Femur (tissue), 1 donor: ENCODE results near the gene BPI.
A peak's percentile ranks its signal among the peaks of the same experiment; 100 is the strongest.
"Not testable (repeated sequence)": the region's sequence is repeated elsewhere in the genome, so short reads cannot be mapped to it uniquely, and the experiment has no call there.

Experiments used
- DNase-seq: peaks from one replicate; pipeline ENCODE4 v3.0.0-alpha.2; 2017

BPI gene

DNA sequence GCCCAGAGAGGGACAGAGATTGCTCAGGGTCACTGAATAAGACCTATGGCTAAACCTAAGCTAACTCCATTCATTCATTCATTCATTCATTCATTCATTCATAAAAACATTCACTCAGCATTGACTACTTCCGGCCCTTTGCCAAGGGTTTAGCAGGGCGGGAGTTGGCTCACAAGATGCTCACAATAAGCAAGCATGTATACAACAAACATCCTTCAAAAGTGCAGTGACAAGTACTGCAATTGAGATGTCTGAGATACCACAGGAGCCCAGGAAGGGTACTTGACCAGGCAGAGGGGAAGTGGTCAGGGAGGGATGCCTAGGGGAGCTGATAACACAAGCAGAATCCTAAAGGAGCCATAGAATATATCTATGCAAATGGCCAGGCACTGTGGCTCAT lies 25.2 kb upstream of the BPI start:
- DNase-seq, result no peak

- not testable (repeated sequence) for DNase-seq
These were observed 22.6 kb upstream of the BPI start for GRCh38 chr20:38281176-38281915.

DNA sequence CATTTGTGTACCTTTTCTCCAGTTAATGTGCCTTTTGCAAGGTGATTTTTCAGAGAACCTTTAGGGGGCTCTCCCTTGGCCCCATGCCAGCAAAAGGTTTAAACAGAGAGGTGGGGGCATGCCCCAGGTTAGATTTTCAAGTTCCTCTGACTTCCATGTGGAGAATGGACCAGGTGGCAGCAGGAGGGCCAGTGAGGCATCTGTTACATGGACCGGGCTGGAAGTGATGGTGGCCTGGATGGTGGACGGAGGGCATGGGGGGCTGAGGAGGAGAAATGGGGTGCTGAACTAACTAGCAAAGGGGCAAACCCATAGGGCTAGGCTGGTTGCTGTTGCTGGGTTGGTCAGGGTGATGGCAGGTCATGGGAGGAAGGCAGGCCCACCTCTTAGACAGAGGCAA lies 20.7 kb upstream of the BPI start:
- no peak for DNase-seq

DNA sequence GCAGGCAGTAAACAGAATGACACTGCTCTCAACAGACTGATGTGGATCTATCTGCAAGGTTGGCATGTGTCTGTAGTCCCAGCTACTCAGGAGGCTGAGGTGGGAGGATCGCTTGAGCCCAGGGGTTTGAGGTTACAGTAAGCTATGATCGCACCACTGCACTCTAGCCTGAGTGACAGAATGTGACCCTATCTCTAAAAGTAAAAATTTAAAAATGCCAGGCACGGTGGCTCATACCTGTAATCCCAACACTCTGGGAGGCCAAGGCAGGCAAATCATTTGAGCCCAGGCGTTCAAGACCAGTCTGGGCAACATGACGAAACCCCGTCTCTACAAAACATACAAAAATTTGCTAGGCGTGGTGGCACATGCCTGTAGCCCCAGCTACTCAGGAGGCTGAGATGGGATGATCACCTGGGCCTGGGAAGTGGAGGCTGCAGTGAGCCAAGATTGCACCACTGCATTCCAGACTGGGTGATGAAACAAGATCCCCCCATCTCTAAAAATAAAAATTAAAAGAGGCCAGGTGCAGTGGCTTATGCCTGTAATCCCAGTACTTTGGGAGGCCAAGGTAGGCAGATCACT lies 19.8 kb upstream of the BPI start:
- DNase-seq, result not testable (repeated sequence)

DNA sequence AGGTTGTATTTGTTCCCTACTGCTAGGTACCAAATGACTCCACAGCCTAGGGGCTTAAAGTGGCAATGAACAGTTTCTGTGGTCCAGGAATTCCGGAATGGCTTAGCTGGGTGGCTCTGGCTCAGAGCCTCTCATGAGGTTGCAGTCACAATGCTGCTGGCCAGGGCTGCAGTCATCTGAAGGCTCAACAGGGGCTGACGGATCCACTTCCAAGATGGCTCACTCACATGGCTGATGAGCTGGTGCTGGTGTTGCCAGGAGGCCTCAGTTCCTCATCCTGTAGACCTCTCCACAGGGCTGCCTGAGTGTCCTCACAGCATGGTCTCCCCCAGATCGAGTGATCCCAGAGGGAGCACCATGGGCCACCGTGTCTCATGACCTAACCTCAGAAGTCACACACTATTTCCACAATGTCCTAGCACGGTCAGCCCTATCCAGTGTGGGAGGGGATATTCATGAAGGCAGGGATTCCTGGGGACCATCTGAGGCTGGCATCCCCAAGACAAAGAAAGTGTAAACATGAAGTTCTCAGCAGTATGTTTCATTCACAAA lies 19.0 kb upstream of the BPI start:
- DNase-seq, result no peak

DNA sequence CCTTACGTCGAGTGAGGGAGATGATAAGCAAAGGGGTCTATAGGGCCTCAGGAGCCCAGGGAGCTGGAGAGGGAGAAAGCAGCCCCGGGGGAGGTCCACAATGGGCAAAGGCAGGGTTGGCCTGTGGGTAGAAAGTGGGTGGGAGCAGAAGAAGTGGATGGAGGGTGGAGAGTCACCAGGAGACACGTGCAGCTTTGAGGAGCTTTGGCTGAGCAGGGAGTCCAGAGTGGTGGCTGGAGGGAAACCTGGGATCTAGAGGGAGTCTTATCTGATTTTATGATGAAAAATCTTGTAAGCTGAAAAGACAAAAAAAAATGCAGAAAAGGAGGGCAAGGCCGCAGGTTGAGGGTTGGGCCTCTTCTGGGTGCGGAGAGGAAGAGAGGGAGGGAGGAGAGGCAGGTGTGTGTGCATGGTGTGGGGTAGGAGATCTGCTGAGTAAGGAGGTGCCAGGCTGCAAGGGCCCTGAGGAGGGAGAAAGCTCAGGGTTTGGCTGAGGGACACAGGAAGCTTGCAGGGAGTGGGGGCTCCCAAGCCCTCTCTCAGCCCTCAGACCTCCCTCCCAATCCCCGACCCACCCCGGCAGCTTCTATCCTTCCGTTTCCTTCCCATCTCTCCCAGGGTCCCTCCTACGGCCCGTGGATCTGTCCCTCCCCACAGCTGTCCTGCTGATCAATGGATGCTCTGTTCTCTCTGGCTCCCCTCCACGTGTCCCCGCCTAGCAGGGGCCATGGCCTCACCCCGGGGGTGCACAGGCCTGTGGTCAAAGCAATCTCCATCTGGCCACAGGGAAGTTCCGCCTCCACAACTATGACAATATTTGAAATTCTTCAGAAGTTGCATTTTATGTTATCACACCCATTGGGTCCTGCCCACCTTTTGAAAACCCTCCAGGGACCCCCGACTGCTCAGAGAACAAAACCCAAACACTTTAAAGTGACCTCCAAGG lies 17.1 kb upstream of the BPI start:
- DNase-seq, result peak; percentile 61

DNA sequence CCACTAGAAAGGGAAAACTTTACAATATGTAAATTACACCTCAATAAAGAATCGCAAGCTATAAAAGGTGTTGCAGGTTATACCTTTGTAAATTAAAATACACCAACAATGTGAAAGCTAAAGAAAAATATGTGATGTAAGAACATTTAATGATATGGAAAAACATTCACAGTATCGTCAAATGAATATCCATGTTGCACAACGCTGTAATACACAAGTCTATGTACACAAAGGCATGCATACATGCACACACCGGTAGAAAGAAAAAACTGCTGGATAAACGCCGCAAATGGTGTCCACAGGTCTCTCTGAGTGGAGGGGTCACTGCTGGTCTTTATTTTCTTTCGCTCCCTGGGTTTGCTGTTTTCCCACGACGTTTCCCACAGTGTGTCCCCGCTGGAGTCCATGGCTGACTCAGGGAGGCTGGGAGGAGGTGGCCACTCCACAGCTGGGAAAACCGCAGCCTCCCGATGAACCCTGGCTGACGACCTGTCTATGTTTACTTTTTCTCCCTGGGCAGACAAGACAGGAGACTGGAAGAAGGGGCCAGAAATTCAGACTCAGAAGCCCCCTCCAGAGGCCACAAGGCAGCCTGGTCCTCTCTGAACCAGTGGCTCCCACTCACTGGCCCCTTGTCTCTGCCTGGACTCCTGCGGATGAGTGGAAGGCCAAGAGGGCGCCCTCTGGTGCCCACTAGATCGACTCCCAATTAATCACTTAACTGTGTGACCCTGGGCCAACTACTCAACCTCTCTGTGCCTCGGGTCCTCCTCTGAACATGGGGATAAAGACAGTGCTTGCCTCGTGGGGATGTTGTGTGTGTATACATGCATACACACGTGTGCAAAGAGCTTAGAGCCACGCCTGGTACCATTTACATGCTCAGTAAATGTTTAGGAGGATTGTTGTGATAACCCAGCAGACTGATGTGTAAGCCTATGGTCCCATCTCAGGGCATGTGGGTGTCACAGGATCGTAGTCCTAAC lies 12.8 kb upstream of the BPI start:
- DNase-seq, result peak; percentile 56

DNA sequence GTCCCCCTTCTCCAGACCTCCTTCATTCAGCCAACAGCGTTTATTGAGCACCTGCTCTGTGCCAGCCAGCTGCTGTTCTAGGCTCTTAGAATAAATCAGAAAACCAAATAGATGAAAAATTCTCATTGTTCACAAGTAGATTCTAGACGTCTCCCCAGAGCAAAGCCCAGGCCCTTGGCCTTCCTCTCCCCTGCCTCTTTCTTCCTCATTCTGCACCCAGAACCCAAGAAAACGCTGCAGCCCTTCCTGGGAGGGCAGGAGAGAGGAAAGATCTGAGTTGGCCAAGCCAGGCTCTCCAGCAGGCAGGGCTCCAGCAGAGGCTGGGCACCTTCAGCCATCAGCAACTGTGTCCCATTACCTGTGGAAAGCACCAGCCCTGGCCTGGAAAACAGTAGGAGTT lies 12.0 kb upstream of the BPI start:
- no peak for DNase-seq

GRCh38 chr20:38293491-38294065 lies 10.4 kb upstream of the BPI start:
- no peak for DNase-seq

- DNase-seq, result no peak
These were observed 9.8 kb upstream of the BPI start for GRCh38 chr20:38294076-38294591.

DNA sequence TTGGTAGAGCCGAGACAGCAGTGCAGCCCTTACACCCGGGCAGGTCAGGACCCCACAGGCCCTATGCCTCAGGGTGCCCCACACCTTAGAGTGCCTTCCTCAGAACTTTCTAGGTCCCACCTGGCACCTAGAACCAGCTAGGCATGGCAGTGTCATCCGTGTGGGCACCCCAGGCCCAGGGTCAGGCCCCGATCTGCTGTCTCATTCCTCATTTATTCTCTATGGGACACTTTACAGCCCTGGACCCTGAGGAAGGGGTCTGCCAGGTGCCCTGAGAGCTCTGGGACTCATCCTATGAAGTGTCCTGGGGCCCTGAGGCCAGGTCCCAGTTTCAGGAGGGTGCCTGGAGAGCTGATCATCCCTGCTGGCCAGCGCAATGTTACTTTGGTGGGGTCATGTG lies 8.1 kb upstream of the BPI start:
- no peak for DNase-seq

DNA sequence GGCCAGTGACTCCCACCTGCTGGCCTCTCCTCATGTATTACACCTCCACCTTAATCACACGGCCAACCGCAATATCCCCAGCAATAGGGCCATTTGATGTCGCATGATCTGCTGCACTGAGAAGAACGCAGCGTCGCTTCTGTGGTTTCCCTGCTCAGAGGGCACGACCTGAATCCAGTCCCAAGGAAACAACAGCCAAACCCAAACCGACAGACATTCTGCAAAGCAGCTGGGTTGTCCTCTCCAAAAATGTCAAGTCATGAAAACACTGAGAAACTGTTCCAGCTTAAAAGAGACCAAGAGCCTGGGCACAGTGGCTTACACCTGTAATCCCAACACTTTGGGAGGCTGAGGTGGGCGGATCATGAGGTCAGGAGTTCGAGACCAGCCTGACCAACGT lies 7.5 kb upstream of the BPI start:
- no peak for DNase-seq

GRCh38 chr20:38297916-38298674 lies 5.9 kb upstream of the BPI start:
- DNase-seq, result no peak

DNA sequence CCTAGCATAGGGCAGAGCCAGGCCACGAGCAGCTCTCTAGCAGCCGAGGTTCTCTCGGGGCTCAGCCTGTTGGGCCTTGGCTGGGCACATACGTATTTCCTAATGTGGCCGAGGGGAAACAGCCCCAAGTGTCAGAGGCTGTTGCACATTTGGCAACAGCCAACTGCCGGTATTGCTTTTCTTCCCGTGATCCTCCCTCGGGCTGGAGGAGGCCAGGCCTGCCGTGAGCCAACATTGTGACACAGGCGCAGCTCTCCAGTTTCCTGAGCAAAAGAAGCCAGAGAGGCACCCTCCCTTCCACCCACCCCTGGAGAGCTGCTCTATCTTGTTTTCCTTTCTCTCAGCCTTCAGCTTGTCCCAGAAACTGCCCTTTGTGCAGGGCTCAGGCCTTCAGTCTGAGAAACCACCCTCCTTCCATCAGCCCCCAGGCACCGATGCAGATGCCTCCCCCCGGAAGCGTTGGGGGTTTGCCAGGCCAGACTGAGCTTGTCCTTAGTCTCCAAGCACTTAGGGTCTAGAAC lies 5.1 kb upstream of the BPI start:
- peak; percentile 85 for DNase-seq

DNA sequence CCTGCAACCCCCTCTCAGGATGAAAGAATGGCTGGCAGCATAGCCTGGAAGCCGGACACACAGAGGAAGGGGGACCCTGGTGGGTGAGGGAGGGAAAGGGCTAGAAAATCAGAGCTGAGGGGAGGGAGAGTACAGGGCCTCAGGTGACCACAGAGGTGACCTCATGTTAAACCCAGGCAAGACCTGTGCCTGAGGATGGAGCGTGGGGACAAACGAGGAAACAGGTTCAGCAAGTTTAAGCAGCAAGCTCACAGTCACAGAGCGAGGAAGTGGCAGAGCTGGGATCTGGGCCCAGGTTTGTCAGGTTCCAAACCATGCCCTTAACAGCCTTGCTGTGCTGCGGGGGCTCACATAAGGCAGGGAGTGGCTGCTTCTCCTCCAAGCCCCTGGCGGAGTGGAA lies 4.0 kb upstream of the BPI start:
- no peak for DNase-seq

- DNase-seq, result no peak
These were observed 3.5 kb upstream of the BPI start for GRCh38 chr20:38300438-38300837.

DNA sequence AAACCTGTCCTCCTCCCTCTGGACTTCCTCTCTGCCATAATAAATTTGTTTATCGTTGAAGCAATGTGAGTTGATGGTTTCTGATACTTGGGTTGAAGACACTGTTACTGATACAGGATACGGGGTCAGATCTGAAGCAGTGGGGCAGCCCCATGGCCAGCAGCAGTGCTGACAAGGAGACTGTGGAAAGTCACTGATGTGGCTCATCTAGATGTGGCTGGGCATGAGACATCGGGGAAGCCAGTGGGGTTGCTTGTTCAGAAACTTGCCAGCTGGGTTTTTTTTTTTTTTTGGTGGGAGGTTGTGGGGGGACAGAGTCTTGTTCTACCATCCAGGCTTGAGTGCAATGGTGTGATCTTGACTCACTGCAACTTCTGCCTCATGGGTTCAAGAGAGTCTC lies 2.6 kb upstream of the BPI start:
- DNase-seq, result no peak

DNA sequence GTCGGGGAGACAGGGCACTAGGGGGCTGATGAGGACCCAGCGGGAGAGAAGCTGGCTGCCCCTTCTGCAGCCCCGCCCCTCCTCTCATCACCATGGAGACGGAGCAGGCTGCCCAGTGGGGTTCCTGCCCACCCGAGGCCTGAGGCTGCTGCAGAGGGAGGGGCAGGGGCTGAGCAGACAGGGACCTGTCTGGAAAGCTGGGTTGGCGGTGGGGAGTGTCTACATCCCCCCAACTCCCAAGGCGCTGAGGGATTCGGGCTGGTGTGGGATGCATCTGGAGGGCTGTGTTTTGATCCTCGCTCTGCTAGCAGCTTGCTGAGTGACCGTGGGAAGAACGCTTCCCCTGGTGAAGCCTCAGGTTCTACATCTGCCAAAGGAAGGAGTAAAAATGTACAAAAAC lies 1.2 kb upstream of the BPI start:
- DNase-seq, result peak; percentile 45

DNA sequence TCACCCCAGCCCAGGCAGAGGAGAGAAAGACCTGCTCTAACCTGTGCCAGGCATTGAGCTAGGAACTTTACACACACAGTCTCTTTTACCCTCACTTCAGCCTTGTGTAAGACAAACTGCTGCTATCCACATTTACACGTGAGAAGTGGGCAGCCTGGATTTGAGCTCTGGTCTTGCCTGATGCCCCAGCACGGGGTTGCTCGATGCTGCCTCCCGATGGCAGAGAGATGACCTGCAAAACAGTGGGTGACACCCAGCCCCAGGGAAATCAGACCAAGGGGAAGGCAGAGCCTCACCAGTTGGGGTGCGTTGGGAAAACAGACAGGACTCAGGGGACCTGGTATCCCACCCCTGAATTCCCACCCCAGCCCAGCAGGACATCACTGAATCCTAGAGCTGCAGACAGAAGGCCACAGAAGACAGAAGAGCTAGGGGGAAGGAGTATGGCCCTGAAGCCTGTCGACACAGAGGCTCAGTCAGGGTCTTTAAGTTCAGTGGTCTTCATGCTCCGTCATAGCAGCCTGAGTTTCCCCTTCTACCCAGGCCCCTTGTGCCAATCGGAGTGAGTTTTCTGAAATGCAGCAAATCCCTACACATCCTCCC lies 990 bp downstream of the BPI start:
- DNase-seq, result no peak

- DNase-seq, result no peak
These were observed 1.6 kb downstream of the BPI start for GRCh38 chr20:38305541-38305940.
